Suprapubic skin (tissue), 4 donors: ENCODE measurements around the gene OR10V1. TPM values are rescaled to one million over a fixed set of nuclear protein-coding genes. Genes with fewer than 3 reads are reported as not detected.
"Not testable (repeated sequence)": the region's sequence is repeated elsewhere in the genome, so short reads cannot be mapped to it uniquely, and the experiment has no call there.

ENCODE experiments used
- DNase-seq, 2 donors: peaks; one replicate each; pipeline ENCODE4 v3.0.0-alpha.2; 2019; ENCODE audit warnings: low spot score in 2 of 2
- H3K27ac ChIP-seq: fragments of 200-600 bp; sonication (generic); one replicate; pipeline ENCODE4 v1.5.1; 2019
- H3K27me3 ChIP-seq: fragments of 200-600 bp; sonication (generic); one replicate; pipeline ENCODE4 v1.5.1; 2019
- H3K36me3 ChIP-seq: fragments of 200-600 bp; sonication (generic); one replicate; pipeline ENCODE4 v1.5.1; 2019
- H3K4me1 ChIP-seq: fragments of 200-600 bp; sonication (generic); one replicate; pipeline ENCODE4 v1.5.1; 2019
- H3K4me3 ChIP-seq: fragments of 200-600 bp; sonication (generic); one replicate; pipeline ENCODE4 v1.5.1; 2019; ENCODE audit warnings: mild to moderate bottlenecking
- H3K9me3 ChIP-seq: fragments of 200-600 bp; sonication (generic); one replicate; pipeline ENCODE4 v1.5.1; 2019
- CTCF ChIP-seq, 2 donors: fragments of 200-600 bp in 1 of 2; fragments of 450-650 bp in 1 of 2; sonication (generic) in 1 of 2; IDR thresholded peaks; one replicate each; pipeline ENCODE4 v1.5.1; 2016 to 2019; ENCODE audit warnings: antibody characterized with exemption in 2 of 2, mild to moderate bottlenecking in 1 of 2, moderate library complexity in 1 of 2
- EP300 ChIP-seq: sonication (generic); formaldehyde crosslinking; IDR thresholded peaks from one replicate; pipeline ENCODE4 v1.6.1; 2017; ENCODE audit warnings: antibody characterized with exemption
- POLR2A ChIP-seq, 2 donors: fragments of 450-650 bp; IDR thresholded peaks; one replicate each; pipeline ENCODE4 v1.6.1; 2017; ENCODE audit warnings: antibody characterized with exemption in 2 of 2, mild to moderate bottlenecking in 2 of 2, moderate library complexity in 2 of 2
- POLR2AphosphoS5 ChIP-seq, 3 donors: sonication (generic); formaldehyde crosslinking; IDR thresholded peaks; one replicate each; pipeline ENCODE4 v1.6.1; 2017; ENCODE audit warnings: antibody characterized with exemption in 3 of 3
- WGBS: methylation state at CpG from one replicate; pipeline ENCODE4 v1.1.5; 2018; 5-methylcytosine and 5-hydroxymethylcytosine counted together
- total RNA-seq, 4 donors: library from RNA; depleted of rRNA; stranded (reverse); fragments of >200 nt; gene quantifications; one replicate each; pipeline ENCODE4 v1.1.0, GENCODE V29; 2016

OR10V1 gene
- total RNA-seq, 4 donors from 2014 or later: not detected

GRCh38 chr11:59708537-59708936 lies 5.1 kb downstream of the OR10V1 start:
- no peaks in the 10 kb centered on the region for H3K36me3 ChIP-seq
- H3K4me3 ChIP-seq: no peak overlapping the region
- no peak overlapping the region for H3K27ac ChIP-seq
- 76% methylated on average over 1 of the region's 1 CpG for WGBS
- no peak for TF ChIP-seq POLR2A (IDR thresholded peaks at IDR 0.05)
- no peak for DNase-seq
- no peaks in the 10 kb centered on the region for H3K27me3 ChIP-seq
- H3K9me3 ChIP-seq: no peaks in the 10 kb centered on the region
- H3K4me1 ChIP-seq: no peaks in the 10 kb centered on the region

DNA sequence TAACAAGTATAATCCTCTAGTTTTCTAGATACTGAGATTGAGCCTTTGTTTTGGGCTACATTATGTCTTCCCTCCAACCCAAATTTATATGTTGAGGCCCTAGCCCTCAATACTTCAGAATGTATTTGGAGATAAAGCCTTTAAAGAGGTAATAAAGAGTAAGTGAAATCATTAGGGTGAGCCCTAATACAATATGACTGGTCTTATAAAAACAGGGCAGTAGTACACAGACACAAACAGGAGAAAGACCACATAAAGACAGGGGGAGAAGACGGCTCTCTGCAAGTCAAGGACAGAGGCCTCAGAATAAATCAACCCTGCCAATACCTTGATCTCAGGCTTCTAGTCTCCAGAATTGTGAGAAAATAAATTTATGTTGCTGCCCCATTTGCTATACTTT lies 6.3 kb downstream of the OR10V1 start:
- Histone ChIP-seq H3K9me3 (no peaks in the 10 kb centered on the region), H3K27ac (no peak overlapping the region), H3K36me3 (no peaks in the 10 kb centered on the region), H3K4me1 (no peaks in the 10 kb centered on the region), H3K27me3 (peaks cover 3% of the 10 kb centered on the region), H3K4me3 (no peak overlapping the region)
- TF ChIP-seq POLR2A (IDR thresholded peaks at IDR 0.05) (no peak), EP300 (no peak), CTCF (IDR thresholded peaks at IDR 0.05) (no peak), POLR2AphosphoS5 (IDR thresholded peaks at IDR 0.05) (no peak)
- DNase-seq: no peak
- 90% methylated on average over 1 of the region's 1 CpG for WGBS

DNA sequence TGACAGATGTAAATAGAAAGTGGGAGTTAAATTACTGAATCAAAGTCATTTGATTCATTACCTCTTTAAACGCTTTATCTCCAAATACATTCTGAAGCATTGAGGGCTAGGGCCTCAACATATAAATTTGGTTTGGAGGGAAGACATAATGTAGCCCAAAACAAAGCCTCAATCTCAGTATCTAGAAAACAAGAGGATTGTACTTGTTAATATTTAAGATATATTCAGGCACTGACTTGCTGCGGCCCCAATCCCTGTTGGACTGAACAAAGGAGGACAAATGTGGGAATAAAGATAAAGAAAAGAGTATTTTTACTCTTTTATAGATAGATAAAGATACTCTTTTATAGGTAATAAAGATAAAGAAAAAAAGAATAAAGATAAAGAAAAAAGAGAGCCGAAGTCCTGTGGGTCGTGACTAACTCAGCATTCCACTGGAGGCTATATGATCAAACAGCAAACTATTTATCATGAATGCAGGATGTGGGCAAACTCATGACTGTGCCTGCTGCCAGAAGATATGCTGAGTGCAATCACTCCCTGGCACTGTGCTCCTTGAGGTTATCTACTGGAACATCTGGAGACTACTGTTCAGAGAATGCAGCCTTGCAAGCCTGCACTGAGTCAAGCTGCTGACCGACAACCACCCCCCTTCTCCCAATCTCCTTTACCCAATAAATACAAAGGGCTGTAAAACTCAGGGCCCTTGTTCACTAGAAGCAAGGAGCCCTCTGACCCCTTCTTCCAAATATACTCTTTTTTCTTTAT lies 6.9 kb downstream of the OR10V1 start:
- Histone ChIP-seq H3K27ac (no peak overlapping the region), H3K27me3 (peaks cover 3% of the 10 kb centered on the region), H3K4me3 (no peak overlapping the region), H3K9me3 (no peaks in the 10 kb centered on the region), H3K4me1 (no peaks in the 10 kb centered on the region), H3K36me3 (no peaks in the 10 kb centered on the region)
- DNase-seq: no peak
- 64% methylated on average over 5 of the region's 5 CpGs for WGBS
- TF ChIP-seq POLR2AphosphoS5 (IDR thresholded peaks at IDR 0.05): no peak
- no peak for TF ChIP-seq CTCF (IDR thresholded peaks at IDR 0.05)
- TF ChIP-seq EP300: no peak
- no peak for TF ChIP-seq POLR2A (IDR thresholded peaks at IDR 0.05)

DNA sequence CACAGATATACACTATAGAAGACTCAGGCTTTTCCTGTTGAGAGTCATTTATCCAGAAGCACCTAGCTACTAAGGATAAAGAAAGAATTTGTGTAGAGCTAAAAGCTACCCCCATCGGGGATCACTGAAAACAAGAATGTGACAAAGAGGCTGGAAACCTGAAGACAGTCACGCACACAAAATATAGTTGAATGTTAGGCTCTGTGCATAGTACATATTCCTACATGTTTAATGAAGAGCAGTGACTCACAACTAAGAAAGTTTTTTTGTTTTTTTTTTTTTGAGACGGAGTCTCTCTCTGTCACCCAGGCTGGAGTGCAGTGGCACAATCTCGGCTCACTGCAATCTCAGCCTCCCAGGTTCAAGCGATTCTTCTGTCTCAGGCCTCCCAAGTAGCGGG lies 8.4 kb downstream of the OR10V1 start:
- no peak overlapping the region for H3K27ac ChIP-seq
- TF ChIP-seq EP300 (no peak), POLR2AphosphoS5 (IDR thresholded peaks at IDR 0.05) (no peak), POLR2A (IDR thresholded peaks at IDR 0.05) (no peak), CTCF (IDR thresholded peaks at IDR 0.05) (no peak)
- no peak for DNase-seq
- H3K36me3 ChIP-seq: no peaks in the 10 kb centered on the region
- H3K9me3 ChIP-seq: no peaks in the 10 kb centered on the region
- WGBS: 94% methylated on average over 6 of the region's 6 CpGs
- no peaks in the 10 kb centered on the region for H3K4me1 ChIP-seq
- H3K27me3 ChIP-seq: peaks cover 3% of the 10 kb centered on the region
- no peak overlapping the region for H3K4me3 ChIP-seq

- WGBS: 86% methylated on average over 1 of the region's 1 CpG
- H3K4me1 ChIP-seq, H3K27ac ChIP-seq, H3K36me3 ChIP-seq, H3K9me3 ChIP-seq, H3K4me3 ChIP-seq, H3K27me3 ChIP-seq, DNase-seq: not testable (repeated sequence)
Observed at GRCh38 chr11:59703515-59703914, 10.1 kb downstream of the OR10V1 start.

DNA sequence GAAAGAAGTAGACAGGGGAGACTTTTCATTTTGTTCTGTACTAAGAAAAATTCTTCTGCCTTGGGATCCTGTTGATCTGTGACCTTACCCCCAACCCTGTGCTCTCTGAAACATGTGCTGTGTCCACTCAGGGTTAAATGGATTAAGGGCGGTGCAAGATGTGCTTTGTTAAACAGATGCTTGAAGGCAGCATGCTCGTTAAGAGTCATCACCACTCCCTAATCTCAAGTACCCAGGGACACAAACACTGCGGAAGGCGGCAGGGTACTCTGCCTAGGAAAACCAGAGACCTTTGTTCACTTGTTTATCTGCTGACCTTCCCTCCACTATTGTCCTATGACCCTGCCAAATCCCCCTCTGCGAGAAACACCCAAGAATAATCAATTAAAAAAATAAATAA lies 13.5 kb downstream of the OR10V1 start:
- not testable (repeated sequence) for H3K27me3 ChIP-seq, H3K9me3 ChIP-seq, H3K4me3 ChIP-seq, H3K4me1 ChIP-seq, H3K36me3 ChIP-seq, DNase-seq, H3K27ac ChIP-seq
- WGBS: 87% methylated on average over 5 of the region's 5 CpGs

GRCh38 chr11:59698506-59698905 lies 15.1 kb downstream of the OR10V1 start:
- H3K9me3 ChIP-seq: no peaks in the 10 kb centered on the region
- H3K36me3 ChIP-seq: no peaks in the 10 kb centered on the region
- TF ChIP-seq POLR2AphosphoS5 (IDR thresholded peaks at IDR 0.05) (no peak), EP300 (no peak), CTCF (IDR thresholded peaks at IDR 0.05) (no peak), POLR2A (IDR thresholded peaks at IDR 0.05) (no peak)
- no peak overlapping the region for H3K4me3 ChIP-seq
- no peaks in the 10 kb centered on the region for H3K4me1 ChIP-seq
- H3K27me3 ChIP-seq: peaks cover 3% of the 10 kb centered on the region
- DNase-seq: no peak
- H3K27ac ChIP-seq: no peak overlapping the region
